ENCODE results near the gene RPL22.
A peak's percentile ranks its signal among the peaks of the same experiment; 100 is the strongest.

Gene RPL22

DNA sequence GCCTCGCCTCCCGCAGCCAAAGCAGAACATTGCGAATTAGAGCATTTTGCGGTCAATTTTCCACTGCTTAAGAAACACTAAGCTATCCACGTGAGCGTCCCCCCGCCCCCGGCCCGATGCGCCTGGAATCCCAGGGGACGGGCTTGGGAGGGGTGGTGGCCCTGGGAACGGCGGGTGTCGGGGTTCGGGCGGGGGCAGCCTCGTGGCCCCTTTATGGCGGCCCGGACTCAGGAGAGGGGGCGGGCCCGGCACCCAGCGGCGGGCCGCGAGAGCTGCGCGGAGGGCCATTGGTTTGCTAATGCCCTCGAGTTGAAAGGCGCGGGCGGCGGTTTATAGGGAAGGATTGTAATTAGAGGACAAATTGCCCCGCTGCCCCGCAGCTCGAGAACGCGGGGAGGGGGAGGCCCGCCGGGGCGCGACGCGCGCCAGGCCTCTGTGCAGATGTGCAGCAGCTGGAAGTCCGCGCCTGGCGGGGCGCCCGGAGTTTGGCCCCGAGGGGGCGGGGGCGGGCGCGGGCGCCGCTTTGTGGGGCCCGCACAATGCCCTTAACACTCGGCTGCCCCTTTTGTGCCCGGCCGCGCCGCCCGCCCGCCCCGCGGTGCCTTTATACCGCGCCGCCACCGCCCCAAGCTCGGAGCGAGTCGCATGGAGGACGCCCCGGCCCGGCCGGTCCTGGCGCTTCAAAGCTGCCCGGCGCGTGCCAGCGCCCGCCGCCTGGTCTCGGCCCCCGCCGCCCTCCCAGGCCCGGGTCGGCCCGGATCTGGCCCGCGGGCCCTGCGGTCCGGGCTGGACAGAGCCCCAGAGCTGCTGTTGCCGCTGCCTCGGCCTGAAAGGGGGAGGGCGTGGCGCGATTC is 42.7 kb upstream of the RPL22 start:
- Histone ChIP-seq H3K27ac (ENCODE audit: low read length) (no peak overlapping the region), H3K9ac (ENCODE audit: low read length) (no peak overlapping the region), H3K27me3 (replicated peaks; ENCODE audit: insufficient read depth, low read length) (peaks cover 77% of the 10 kb centered on the region), H3K4me3 (ENCODE audit: low read length) (no peak overlapping the region), H3K79me2 (ENCODE audit: low read length) (no peaks in the 10 kb centered on the region), H4K20me1 (ENCODE audit: insufficient read depth, low read length) (no peaks in the 10 kb centered on the region), H3K9me3 (replicated peaks; ENCODE audit: insufficient read depth, low read length) (no peaks in the 10 kb centered on the region), H3K4me1 (ENCODE audit: low read length) (no peaks in the 10 kb centered on the region; the same call in 1 of the 2 replicates), H3K36me3 (replicated peaks; ENCODE audit: insufficient read depth, low read length) (no peaks in the 10 kb centered on the region), H3K9me2 (replicated peaks; ENCODE audit: insufficient read depth, low read length) (no peaks in the 10 kb centered on the region), H3F3A (ENCODE audit: insufficient read depth, low read length) (no peaks in the 10 kb centered on the region), H3K4me2 (ENCODE audit: low read depth, low read length) (no peak overlapping the region), H2AFZ (ENCODE audit: low read length) (no peak overlapping the region)
- no peak for DNase-seq
- TF ChIP-seq EZH2 (optimal IDR thresholded peaks at IDR 0.05; ENCODE audit: low read depth, low read length) (peak; percentile 98), EZH2phosphoT487 (IDR thresholded peaks at IDR 0.05; ENCODE audit: low read length) (peak; percentile 57; the same call in 1 of the 2 replicates)
- TF ChIP-seq, protein P1, sequence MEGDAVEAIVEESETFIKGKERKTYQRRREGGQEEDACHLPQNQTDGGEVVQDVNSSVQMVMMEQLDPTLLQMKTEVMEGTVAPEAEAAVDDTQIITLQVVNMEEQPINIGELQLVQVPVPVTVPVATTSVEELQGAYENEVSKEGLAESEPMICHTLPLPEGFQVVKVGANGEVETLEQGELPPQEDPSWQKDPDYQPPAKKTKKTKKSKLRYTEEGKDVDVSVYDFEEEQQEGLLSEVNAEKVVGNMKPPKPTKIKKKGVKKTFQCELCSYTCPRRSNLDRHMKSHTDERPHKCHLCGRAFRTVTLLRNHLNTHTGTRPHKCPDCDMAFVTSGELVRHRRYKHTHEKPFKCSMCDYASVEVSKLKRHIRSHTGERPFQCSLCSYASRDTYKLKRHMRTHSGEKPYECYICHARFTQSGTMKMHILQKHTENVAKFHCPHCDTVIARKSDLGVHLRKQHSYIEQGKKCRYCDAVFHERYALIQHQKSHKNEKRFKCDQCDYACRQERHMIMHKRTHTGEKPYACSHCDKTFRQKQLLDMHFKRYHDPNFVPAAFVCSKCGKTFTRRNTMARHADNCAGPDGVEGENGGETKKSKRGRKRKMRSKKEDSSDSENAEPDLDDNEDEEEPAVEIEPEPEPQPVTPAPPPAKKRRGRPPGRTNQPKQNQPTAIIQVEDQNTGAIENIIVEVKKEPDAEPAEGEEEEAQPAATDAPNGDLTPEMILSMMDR (IDR thresholded peaks at IDR 0.05; ENCODE audit: low read length), result no peak

DNA sequence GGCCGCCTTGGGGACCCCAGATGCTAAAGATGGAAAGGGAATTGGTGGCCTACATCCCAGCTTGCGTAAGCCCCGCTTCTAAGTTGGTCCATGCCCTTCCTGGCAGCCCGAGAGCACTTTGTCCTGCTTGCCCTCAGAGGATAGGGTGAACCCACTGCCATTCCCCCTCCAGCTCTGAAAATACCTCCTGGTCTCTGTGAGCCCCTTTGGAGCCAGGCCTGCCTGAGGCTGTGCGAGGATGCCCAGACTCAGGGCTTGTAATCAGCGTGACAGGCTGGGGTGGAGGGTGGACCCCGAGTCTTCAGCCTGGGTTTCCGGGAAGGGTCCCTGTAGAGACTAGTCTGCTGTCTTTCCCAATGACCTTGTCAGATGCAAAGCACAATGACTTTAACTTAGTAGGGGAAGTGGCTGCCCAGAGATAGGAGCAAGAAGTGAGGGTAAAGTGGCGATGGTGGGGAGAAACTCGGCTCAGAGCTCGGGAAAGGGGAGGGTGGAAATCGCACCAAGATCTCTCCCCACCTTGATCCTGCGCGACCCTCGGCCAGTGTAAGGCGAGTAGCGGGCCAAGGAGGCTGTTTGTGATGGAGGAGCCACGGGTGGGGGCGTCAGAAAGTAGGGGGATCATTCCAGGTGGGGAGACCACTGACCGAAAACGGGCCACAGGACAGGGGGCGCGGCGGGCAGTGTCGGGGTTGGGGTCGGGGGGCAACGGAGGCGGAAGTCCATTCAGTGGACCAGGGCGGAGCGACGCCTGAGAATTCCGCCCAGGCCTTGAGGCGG is 41.9 kb upstream of the RPL22 start:
- Histone ChIP-seq H3K9ac (ENCODE audit: low read length) (no peak overlapping the region), H3K36me3 (replicated peaks; ENCODE audit: insufficient read depth, low read length) (no peaks in the 10 kb centered on the region), H3K4me2 (ENCODE audit: low read depth, low read length) (no peak overlapping the region), H3K79me2 (ENCODE audit: low read length) (no peaks in the 10 kb centered on the region), H3K27ac (ENCODE audit: low read length) (no peak overlapping the region), H3K9me2 (replicated peaks; ENCODE audit: insufficient read depth, low read length) (no peaks in the 10 kb centered on the region), H3K4me3 (ENCODE audit: low read length) (no peak overlapping the region), H3F3A (ENCODE audit: insufficient read depth, low read length) (no peaks in the 10 kb centered on the region), H3K27me3 (replicated peaks; ENCODE audit: insufficient read depth, low read length) (peaks cover 70% of the 10 kb centered on the region), H4K20me1 (ENCODE audit: insufficient read depth, low read length) (no peaks in the 10 kb centered on the region), H3K4me1 (ENCODE audit: low read length) (no peaks in the 10 kb centered on the region; the same call in 1 of the 2 replicates), H2AFZ (ENCODE audit: low read length) (no peak overlapping the region), H3K9me3 (replicated peaks; ENCODE audit: insufficient read depth, low read length) (no peaks in the 10 kb centered on the region)
- TF ChIP-seq EZH2 (optimal IDR thresholded peaks at IDR 0.05; ENCODE audit: low read depth, low read length) (no peak), EZH2phosphoT487 (IDR thresholded peaks at IDR 0.05; ENCODE audit: low read length) (no peak)
- TF ChIP-seq, protein P1 (IDR thresholded peaks at IDR 0.05; ENCODE audit: low read length), result no peak
- no peak for DNase-seq

DNA sequence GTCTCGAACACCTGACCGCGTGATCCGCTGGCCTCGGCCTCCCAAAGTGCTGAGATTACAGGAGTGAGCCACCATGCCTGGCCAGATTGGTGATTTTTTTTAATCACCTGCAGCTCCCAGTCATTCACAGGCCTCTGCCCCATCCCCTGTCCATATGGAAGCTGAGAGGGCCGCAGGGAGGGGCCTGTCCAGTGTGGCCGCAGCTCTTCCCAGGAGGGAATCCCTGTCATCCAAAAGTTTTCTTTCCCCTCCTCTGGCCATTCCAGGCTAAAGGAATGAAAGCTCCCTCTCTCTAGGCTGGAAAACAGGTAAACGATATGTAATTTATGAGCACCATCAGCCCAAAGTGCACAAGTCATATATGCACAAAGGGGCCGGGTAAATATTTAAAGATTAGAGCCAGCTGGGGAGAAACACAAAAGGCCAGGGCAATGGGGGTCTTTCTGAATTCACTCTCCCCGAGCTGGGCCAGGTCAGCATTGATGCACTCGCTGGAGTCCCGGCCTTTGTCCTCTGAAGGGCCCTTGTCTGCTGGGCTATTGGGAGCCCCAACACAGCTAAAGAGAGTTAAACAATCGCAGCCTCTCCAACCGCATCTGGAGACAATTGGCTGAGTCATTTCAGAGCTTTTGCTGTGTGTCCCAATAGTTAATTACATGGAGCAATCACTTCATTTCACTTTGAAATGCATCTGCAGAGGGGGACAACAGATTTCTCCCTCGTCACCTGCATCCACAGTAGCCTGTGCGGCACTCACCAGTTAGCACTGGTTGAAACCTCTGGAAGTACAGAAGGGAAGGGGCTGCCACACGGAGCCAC is 40.8 kb upstream of the RPL22 start:
- Histone ChIP-seq H3K27me3 (replicated peaks; ENCODE audit: insufficient read depth, low read length) (peaks cover 59% of the 10 kb centered on the region), H3K4me3 (ENCODE audit: low read length) (no peak overlapping the region), H3K9ac (ENCODE audit: low read length) (no peak overlapping the region), H3K4me1 (ENCODE audit: low read length) (no peaks in the 10 kb centered on the region), H3K27ac (ENCODE audit: low read length) (no peak overlapping the region), H4K20me1 (ENCODE audit: insufficient read depth, low read length) (no peaks in the 10 kb centered on the region), H2AFZ (ENCODE audit: low read length) (no peak overlapping the region), H3K79me2 (ENCODE audit: low read length) (peaks cover 3% of the 10 kb centered on the region), H3K9me2 (replicated peaks; ENCODE audit: insufficient read depth, low read length) (no peaks in the 10 kb centered on the region), H3K9me3 (replicated peaks; ENCODE audit: insufficient read depth, low read length) (no peaks in the 10 kb centered on the region), H3K36me3 (replicated peaks; ENCODE audit: insufficient read depth, low read length) (no peaks in the 10 kb centered on the region), H3F3A (ENCODE audit: insufficient read depth, low read length) (no peaks in the 10 kb centered on the region), H3K4me2 (ENCODE audit: low read depth, low read length) (no peak overlapping the region)
- TF ChIP-seq, protein P1 (IDR thresholded peaks at IDR 0.05; ENCODE audit: low read length), result no peak
- TF ChIP-seq EZH2phosphoT487 (IDR thresholded peaks at IDR 0.05; ENCODE audit: low read length) (no peak), EZH2 (optimal IDR thresholded peaks at IDR 0.05; ENCODE audit: low read depth, low read length) (no peak)
- no peak for DNase-seq

Data from MM.1S (cell line).